Middle frontal gyrus (tissue), 1 donor: ENCODE results near the gene HPRT1.

Experiments used
- DNase-seq: peaks from one replicate; pipeline ENCODE4 v3.0.0-alpha.2; 2015; ENCODE audit warnings: low spot score; ENCODE audit errors: extremely low spot score

HPRT1 gene

DNA sequence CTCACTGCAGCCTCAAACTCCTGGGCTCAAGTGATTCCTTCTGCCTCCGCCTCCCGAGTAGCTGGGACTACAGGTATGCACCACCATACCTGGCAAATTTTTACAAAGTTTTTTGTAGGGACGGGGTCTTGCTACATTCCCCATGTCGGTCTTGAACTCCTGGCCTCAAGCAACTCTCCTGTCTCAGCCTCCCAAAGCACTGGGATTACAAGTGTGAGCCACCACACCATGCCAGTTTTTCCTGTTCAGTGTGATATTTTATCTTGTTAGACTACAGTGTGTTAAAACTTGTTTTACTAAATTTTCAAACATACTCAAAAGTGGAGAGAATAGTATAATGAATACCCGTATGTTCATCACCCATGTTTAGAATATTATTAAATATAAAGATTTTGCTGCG, 12.1 kb downstream of the HPRT1 start:
- DNase-seq, result no peak

GRCh38 chrX:134476284-134476683, 16.3 kb downstream of the HPRT1 start:
- DNase-seq, result no peak

DNA sequence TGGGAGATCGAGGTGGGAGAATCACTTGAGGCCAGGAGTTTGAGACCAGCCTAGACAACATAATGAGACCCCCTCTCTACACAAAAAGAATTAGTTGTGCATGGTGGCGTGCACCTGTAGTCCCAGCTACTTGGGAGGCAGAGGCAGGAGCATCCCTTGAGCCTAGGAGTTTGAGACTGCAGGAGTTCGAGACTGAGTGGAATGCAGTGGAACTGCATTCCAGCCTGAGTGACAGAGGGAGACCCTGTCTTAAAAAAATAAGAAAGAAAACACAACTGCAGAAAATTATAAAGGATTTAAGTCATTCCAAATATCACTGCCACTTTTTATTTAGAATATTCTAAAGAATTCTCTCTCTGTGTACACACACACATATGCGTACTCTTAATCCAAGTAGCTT, 18.4 kb downstream of the HPRT1 start:
- no peak for DNase-seq

DNA sequence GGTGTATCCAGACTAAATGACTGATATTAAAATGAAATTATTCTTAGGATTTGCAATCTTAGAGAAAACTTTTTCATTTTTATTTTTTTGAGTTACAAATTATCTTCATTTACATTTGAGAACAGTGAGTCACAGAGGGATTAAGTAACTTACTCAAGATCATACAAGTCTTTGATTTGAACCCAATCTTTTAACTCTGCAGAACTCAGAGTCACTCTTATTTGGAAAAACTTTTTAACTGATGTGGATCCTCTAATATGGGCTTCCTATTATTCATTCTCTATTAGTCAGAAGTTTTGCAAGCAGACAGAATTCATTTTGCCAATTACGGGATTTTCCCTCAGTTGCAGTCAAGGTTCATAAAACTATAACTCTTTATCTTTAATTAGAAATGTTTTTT, 20.1 kb downstream of the HPRT1 start:
- no peak for DNase-seq

DNA sequence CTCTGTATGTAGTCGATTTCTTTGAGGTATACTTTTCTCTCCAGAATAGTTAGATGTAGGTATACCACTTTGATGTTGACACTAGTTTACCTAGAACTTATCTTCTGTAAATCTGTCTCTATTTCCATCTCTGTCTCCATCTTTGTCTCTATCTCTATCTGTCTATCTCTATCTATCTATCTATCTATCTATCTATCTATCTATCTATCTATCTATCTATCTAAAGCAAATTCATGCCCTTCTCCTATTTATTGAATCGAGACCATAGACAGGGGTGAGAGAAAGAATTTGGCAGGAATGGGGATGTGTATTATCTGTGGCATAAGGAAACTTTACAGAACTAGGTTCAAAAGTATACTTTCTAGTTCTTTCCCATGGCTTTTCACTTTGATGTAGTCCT, 21.4 kb downstream of the HPRT1 start:
- DNase-seq, result no peak

DNA sequence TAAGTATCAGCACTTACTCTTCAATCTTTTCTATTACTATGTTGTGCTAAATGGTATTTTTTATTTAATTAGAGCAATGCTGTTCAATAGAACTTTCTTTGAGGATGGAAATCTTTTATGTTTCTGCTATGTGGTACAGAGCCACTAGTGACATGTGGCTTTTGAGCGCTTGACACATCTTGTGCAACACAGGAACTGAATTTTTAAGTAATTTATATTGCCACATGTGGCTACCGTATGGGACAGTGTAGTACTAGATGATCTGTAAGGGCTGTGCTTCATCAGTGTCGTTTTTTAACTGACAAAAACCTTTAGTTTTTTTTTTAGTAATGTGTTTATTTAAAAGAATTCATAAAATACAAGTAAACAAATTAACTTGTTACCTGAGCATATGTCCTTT, 22.4 kb downstream of the HPRT1 start:
- DNase-seq, result no peak

DNA sequence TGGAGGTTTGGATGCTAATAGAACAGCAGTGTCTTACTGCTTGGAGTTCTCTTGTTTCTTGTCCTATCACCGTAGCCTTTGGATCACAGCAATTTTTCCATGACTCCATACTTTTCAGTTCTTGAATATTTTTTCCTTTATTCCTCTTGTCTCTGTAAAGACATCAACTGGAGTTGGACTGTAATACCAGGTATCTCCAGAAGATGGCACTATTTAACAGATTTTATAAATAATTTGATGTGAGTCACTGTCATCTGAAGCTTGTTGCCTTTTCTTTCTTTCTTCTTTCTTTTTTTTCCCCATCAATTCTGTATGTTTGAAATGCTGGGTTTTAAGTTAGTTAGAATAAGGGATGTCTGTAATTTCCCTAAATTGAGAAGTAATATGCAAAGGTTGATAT, 24.1 kb downstream of the HPRT1 start:
- DNase-seq, result no peak

- no peak for DNase-seq
These were observed 42.0 kb downstream of the HPRT1 start for GRCh38 chrX:134501941-134502340.

DNA sequence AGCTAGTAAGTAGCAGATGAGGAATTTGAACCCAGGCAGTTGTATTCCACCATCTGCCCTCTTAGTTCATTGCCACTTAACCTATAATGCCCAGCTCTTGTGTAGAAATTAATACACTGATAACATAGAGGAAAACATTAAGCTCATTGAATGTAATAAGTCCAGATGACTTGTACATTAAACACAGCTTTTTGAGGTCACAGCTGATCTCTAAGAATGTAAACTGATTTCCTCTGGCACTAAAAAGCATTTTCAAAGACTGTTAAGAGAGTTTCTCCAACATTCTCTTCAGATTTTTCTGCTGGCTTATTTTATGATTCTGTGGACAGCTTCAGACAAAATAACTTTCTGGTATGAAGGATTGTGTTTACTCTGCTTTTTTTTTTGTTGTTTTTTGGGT, 42.7 kb downstream of the HPRT1 start:
- DNase-seq, result no peak

DNA sequence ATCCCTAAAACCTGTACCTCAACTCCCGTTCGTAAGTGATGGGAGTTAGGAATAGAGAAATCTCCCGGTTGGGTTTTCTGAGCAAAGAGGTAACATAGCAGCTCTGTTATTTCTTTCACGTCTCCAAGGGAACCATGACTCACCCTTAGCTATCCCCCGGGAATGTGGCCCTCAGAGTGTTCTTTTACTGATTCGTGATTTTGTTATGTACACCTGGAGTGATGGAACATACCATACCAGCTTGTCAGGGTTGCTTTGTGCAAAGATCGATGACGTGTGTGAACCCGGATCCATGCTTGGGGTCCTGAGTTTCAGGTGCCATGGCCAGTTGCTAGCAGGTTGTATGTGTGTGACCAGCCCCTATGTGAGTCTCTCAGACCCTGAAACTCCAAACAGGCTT, 52.6 kb downstream of the HPRT1 start:
- DNase-seq, result no peak

GRCh38 chrX:134513091-134513490, 53.1 kb downstream of the HPRT1 start:
- DNase-seq, result no peak

GRCh38 chrX:134520860-134521390, 61.0 kb downstream of the HPRT1 start:
- no peak for DNase-seq

- no peak for DNase-seq
These were observed 64.2 kb downstream of the HPRT1 start for GRCh38 chrX:134524181-134524580.

DNA sequence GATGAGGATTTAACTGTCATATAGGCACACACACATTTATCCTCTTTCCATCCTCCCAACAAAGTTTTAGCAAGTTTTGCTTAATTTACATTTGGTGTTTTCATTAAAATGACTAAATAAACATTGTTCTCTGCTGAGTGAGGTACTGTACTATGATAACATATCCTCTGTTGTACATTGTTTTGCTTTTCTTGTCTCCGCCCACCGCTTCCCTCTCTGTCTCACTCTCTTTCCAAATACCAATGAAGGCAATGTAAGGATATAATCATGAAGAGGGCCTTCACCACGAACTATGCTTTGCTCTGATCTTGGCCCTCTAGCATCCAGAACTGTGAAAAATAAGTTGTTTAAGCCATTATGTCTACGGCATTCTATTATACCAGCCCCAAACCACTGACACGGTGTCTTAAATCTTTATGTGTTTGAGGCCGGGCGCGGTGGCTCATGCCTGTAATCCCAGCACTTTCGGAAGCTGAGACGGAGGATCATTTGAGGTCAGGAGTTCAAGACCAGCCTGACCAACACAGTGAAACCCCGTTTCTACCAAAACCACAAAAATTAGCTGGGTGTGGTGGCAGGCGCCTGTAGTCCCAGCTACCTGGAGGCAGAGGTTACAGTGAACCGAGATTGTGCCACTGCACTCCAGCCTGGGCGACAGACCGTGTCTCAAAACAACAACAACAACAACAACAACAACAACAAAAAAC, 65.3 kb downstream of the HPRT1 start:
- DNase-seq, result no peak

DNA sequence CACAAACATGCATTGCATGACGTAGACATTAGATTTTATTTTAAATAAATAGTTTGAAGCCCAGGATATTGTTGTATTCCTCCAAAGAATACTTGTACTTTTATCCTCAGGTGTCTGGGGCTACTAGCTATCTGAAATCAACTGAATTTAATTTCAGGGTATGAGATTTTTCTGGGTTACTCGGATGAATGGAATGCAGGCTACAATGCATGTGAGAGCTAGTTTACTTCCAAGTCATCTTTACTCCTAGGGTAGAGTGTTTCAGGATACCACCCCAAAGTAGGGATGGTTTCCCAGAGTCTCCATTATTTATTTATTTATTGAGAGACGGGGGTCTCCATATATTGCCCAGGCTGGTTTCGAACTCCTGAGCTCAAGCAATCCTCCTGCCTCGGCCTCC, 66.4 kb downstream of the HPRT1 start:
- DNase-seq, result no peak

DNA sequence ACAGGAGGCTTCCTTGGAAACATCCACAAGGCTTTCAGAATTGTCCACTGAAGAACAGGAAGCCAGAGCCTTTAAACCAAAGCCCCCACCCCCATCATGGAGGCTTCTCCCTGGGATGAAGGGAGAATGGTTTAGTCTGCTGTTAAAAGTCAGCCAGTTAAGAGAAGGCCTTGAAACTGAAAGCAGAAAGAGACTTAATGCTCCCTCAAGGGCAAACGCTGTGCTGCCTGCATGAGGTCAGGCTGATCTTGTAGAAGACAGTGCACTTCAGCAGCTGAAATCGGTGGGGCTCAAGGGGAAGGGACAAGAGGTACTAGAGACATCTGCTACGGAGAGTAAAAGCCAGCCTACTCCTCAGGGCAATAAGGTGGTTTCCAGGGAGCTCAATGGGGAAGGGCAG, 69.0 kb downstream of the HPRT1 start:
- no peak for DNase-seq

- DNase-seq, result no peak
These were observed 69.5 kb downstream of the HPRT1 start for GRCh38 chrX:134529481-134529880.

DNA sequence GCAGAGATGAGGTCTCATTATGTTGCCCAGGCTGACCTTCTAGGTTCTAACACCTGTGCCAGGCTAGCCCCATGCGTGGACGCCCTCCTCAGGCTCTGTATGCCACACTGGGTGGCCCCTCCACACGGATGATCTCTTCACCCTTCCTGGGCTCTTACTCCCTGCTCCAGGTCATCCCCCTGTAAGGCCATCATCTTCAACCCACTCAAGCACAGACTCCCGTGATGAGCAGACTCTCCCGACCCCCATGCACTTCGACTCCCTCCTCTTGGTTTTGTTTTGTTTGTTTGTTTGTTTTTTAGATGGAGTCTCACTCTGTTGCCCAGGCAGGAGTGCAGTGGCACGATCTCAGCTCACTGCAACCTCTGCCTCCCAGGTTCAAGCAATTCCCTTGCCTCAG, 70.9 kb downstream of the HPRT1 start:
- DNase-seq, result no peak

GRCh38 chrX:134533352-134533751, 73.4 kb downstream of the HPRT1 start:
- DNase-seq, result no peak

DNA sequence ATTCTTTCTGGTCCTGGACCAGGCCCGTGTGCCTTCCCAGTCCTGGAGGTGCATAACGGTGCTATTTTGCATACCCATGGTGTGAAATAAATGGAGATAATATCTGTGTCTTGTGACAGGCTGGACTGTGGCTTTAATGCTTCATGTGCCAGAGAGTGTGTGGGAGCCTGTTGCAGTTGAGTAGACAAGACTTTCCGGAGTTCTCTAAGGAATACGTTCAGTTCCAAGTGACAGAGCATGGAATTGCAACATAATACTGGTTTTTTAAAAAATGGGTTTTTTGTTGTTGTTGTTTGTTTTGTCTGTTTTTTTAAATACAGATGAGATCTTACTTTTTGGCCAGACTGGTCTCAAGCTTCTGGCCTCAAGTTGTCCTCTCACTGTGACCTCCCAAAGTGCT, 74.0 kb downstream of the HPRT1 start:
- no peak for DNase-seq

DNA sequence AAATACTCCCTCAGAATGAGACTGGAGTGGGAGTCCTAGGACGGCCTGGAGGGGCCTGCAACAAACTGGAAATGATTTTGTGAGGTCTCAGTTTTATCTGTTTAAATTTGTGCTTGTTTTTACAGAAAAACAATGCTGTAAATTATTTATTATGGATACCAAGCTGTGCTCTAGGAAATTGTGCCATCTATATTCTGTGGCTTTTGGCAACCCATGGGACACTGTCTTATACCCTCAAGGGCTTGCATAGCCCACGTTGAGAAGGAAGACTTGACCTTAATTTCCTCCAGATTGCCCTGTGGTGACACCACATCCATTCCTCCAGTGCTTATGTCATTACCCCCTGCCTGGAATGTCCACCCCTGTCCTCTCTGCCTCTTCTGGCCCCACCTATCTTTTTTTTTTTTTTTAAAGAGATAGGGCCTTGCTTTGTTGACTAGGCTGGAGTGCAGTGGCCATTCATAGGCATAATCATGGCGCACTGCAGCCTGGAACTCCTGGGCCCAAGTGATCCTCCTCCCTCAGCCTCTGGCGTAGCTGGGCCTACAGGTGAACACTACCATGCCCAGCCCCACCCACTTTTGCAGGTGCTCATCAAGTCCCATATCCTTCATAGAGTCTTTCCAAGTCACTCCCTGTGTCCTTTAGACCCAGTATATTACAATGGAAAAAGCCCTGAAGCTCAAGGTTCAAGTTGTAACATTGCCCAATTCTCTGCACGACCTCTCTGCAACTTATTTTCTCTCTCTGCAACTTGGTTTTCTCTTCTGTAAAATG, 77.4 kb downstream of the HPRT1 start:
- no peak for DNase-seq

GRCh38 chrX:134538316-134538715, 78.4 kb downstream of the HPRT1 start:
- DNase-seq, result no peak

- DNase-seq, result no peak
These were observed 81.9 kb downstream of the HPRT1 start for GRCh38 chrX:134541906-134542305.
